HCT116 (cell line): ENCODE results near the gene CCDC192.

Experiments used
- ATF3 ChIP-seq: IDR thresholded peaks from 2 replicates; pipeline ENCODE4 v1.6.1; 2012
- CTCF ChIP-seq, 3 experiments: fragments of 200-600 bp in 1 of 3; sonication (generic) in 1 of 3; IDR thresholded peaks in 2 of 3; conservative IDR thresholded peaks in 1 of 3; 2 replicates each; pipeline ENCODE4 v1.5.1; 2012 to 2017; ENCODE audit warnings: low read depth in 2 of 3, low read length in 2 of 3, antibody characterized with exemption in 1 of 3, borderline replicate concordance in 1 of 3, control low read depth in 1 of 3, mild to moderate bottlenecking in 1 of 3, mixed read lengths in 1 of 3, mixed run types in 1 of 3, moderate library complexity in 1 of 3; ENCODE audit not compliant: insufficient read depth in 1 of 3
- MAX ChIP-seq: IDR thresholded peaks from 2 replicates; pipeline ENCODE4 v1.6.1; 2012
- RAD21 ChIP-seq: IDR thresholded peaks from 2 replicates; pipeline ENCODE4 v1.6.1; 2012; ENCODE audit warnings: low read depth, mild to moderate bottlenecking
- ZBTB33 ChIP-seq: IDR thresholded peaks from 2 replicates; pipeline ENCODE4 v1.6.1; 2011; ENCODE audit warnings: mild to moderate bottlenecking, low read length, moderate library complexity; ENCODE audit not compliant: insufficient replicate concordance; ENCODE audit errors: extremely low read depth
- ZFX ChIP-seq: fragments of 450-650 bp; IDR thresholded peaks from 2 replicates; pipeline ENCODE4 v1.6.1; 2017
- ZNF274 ChIP-seq: fragments of 200-500 bp; sonication (Bioruptor generic); IDR thresholded peaks from 2 replicates; pipeline ENCODE4 v1.6.1; 2014; ENCODE audit warnings: mild to moderate bottlenecking, low read depth, low read length, inconsistent platforms

- TF ChIP-seq RAD21, result no peak
- no peak for TF ChIP-seq ZBTB33
- TF ChIP-seq ZFX, result no peak
- no peak for TF ChIP-seq MAX
- no peak for TF ChIP-seq ZNF274
- TF ChIP-seq CTCF (IDR thresholded peaks at IDR 0.05 in 2 of 3, conservative IDR thresholded peaks at IDR 0.05 in 1 of 3; ENCODE audit: borderline replicate concordance in 1 of 3, insufficient read depth in 1 of 3, low read depth in 2 of 3, low read length in 2 of 3), result no peak
- no peak for TF ChIP-seq ATF3
Observed at GRCh38 chr5:127707209-127707608, 4.0 kb downstream of the CCDC192 start.
